H7 (cell line): Measurements from ENCODE around the gene UPF3A. TPM values are rescaled to one million over a fixed set of nuclear protein-coding genes. Genes with fewer than 3 reads are reported as not detected.

Source experiments
- total RNA-seq: library from RNA; depleted of rRNA; stranded (reverse); fragments of >200 nt; shearing (Covaris generic); gene quantifications from 2 replicates; pipeline ENCODE4 v1.2.3, GENCODE V29; 2014; rRNA removed

UPF3A gene
- total RNA-seq, 1 experiment from 2014 or later = 25.0 TPM

Other genes starting within 250 kb of the UPF3A start
- 15.3 and 16.5 TPM in 2 replicates for gene RASA3, start 149.0 kb upstream of the UPF3A start, total RNA-seq
- gene CFAP97D2, start 102.3 kb upstream of the UPF3A start, total RNA-seq = not detected in 2 replicates
- gene CDC16, start 46.7 kb upstream of the UPF3A start, total RNA-seq = 25.0 and 31.1 TPM in 2 replicates
- gene CHAMP1, start 32.9 kb downstream of the UPF3A start, total RNA-seq = 14.3 and 17.2 TPM in 2 replicates